ENCODE data around the gene CAMK1.

GRCh38 chr3:9809239-9809614 lies 39.5 kb upstream of the CAMK1 start:
- TF ChIP-seq POLR2A (IDR thresholded peaks at IDR 0.05) (no peak), CTCF (IDR thresholded peaks at IDR 0.05) (no peak)

All from heart left ventricle (tissue), 13 donors.